ENCODE results near the gene ALDH1A2.
"Not testable (repeated sequence)": the region's sequence is repeated elsewhere in the genome, so short reads cannot be mapped to it uniquely, and the experiment has no call there.

ALDH1A2 gene

DNA sequence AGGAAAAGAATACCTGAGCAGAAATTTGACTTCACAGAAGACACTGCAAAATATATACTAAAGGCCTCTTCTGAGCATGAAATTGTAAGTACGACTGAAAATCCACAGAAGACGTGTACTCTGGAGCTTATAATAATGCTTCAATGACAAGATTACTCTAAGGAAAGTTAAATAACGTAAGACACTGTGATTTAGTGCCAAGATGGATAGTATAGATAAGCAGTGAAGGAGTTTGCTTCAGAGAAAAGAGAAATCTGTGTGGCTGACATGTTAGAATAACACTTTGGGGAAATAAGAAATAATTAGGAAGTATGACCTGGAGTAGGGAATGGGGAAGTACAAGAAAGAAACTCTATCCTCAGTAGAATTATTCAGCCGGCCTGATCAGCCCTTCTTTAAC lies 28.9 kb downstream of the ALDH1A2 start:
- no peak overlapping the region for H3K4me3 ChIP-seq (ENCODE audit: low read depth, low read length)
- no peak for TF ChIP-seq CTCF (IDR thresholded peaks at IDR 0.05; ENCODE audit: borderline replicate concordance, insufficient read depth, low read depth, low read length)

- H3K4me3 ChIP-seq (ENCODE audit: low read depth, low read length): not testable (repeated sequence)
Measured at GRCh38 chr15:58028392-58028791, 37.1 kb downstream of the ALDH1A2 start.

- no peak overlapping the region for H3K4me3 ChIP-seq (ENCODE audit: low read depth, low read length)
- no peak for TF ChIP-seq CTCF (IDR thresholded peaks at IDR 0.05; ENCODE audit: borderline replicate concordance, insufficient read depth, low read depth, low read length)
Measured at GRCh38 chr15:58026552-58026951, 39.0 kb downstream of the ALDH1A2 start.

GRCh38 chr15:58026051-58026450 lies 39.5 kb downstream of the ALDH1A2 start:
- no peak for TF ChIP-seq CTCF (IDR thresholded peaks at IDR 0.05; ENCODE audit: borderline replicate concordance, insufficient read depth, low read depth, low read length)
- no peak overlapping the region for H3K4me3 ChIP-seq (ENCODE audit: low read depth, low read length)

GRCh38 chr15:58021332-58022230 lies 43.9 kb downstream of the ALDH1A2 start:
- no peak for TF ChIP-seq CTCF (IDR thresholded peaks at IDR 0.05; ENCODE audit: borderline replicate concordance, insufficient read depth, low read depth, low read length)
- H3K4me3 ChIP-seq (ENCODE audit: low read depth, low read length): no peak overlapping the region

- TF ChIP-seq CTCF (IDR thresholded peaks at IDR 0.05; ENCODE audit: borderline replicate concordance, insufficient read depth, low read depth, low read length): no peak
- H3K4me3 ChIP-seq (ENCODE audit: low read depth, low read length): no peak overlapping the region
Measured at GRCh38 chr15:58019503-58020376, 45.8 kb downstream of the ALDH1A2 start.

DNA sequence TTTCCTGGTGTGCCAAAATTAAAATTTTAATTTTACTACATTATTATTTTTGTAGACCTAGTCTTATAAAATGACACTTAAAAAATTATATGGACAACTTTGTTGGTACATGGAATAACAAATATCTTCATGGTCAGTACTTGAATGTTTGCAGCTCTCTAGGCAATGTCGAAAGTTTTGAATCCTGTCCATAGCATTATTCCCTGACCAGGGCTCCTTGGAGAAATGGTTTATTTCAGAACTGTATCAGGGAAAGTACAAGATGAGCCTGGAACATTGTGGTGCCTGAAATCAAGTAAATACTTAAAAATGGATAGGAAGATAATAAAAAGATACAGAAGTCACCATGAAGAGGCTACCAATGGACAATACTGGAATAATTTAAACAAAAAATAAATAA lies 47.6 kb downstream of the ALDH1A2 start:
- H3K4me3 ChIP-seq (ENCODE audit: low read depth, low read length): no peak overlapping the region
- TF ChIP-seq CTCF (IDR thresholded peaks at IDR 0.05; ENCODE audit: borderline replicate concordance, insufficient read depth, low read depth, low read length): no peak

All from GM12875 (cell line).